Measurements from ENCODE around the gene GID8.

DNA sequence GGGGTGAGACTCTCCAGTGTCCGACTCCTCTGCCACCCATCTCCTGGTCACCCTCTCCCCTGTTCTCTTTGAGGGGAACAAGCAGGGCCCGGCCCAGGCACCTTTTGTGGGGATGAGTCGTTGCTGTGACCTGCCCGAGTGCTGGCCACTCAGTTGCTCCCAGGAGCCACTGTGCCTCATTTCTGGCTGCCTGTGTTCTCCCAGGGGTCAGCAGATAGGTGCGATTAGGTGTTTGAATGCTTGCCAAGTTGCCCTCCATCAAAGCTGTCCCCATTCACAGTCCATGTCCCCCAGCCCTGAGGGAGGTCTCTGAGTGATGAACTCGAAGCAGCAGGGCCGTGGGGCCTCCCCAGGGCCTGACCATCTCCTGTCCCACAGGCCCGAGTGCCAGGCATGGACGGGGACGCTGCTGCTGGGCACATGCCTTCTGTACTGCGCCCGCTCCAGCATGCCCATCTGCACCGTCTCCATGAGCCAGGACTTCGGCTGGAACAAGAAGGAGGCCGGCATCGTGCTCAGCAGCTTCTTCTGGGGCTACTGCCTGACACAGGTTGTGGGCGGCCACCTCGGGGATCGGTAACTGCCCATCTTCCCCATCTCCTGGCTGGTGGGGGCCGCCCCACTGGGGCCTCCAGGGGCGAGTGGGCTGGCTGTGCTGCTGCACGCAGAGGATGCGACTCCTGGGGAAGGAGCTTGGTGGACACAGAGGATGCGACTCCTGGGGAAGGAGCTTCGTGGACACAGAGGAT lies 18.6 kb downstream of the GID8 start:
- no peak for TF ChIP-seq POLR2A (IDR thresholded peaks at IDR 0.05; ENCODE audit: low read length)
- no peak for TF ChIP-seq GATA1 (IDR thresholded peaks at IDR 0.05; ENCODE audit: low read depth, low read length)
